Muscle of back (tissue), 11 donors: Measurements from ENCODE around the gene CUL4A. TPM values are rescaled to one million over a fixed set of nuclear protein-coding genes. Genes with fewer than 3 reads are reported as not detected.
A peak's percentile ranks its signal among the peaks of the same experiment; 100 is the strongest.
"Not testable (repeated sequence)": the region's sequence is repeated elsewhere in the genome, so short reads cannot be mapped to it uniquely, and the experiment has no call there.

Experiments
- DNase-seq, 3 donors: peaks; one replicate each; pipeline versions ENCODE4 v3.0.0 to v3.0.0-alpha.2; 2013
- polyA plus RNA-seq, 10 donors: library from polyadenylated mRNA; unstranded; fragments of 120-200 nt; gene quantifications; one replicate each; pipeline ENCODE4 v1.2.1, GENCODE V29; 2013; ENCODE audit not compliant: insufficient read length in 10 of 10

The CUL4A gene
- polyA plus RNA-seq, 10 donors = 53.9 to 86.4 (median 69.7) TPM

DNA sequence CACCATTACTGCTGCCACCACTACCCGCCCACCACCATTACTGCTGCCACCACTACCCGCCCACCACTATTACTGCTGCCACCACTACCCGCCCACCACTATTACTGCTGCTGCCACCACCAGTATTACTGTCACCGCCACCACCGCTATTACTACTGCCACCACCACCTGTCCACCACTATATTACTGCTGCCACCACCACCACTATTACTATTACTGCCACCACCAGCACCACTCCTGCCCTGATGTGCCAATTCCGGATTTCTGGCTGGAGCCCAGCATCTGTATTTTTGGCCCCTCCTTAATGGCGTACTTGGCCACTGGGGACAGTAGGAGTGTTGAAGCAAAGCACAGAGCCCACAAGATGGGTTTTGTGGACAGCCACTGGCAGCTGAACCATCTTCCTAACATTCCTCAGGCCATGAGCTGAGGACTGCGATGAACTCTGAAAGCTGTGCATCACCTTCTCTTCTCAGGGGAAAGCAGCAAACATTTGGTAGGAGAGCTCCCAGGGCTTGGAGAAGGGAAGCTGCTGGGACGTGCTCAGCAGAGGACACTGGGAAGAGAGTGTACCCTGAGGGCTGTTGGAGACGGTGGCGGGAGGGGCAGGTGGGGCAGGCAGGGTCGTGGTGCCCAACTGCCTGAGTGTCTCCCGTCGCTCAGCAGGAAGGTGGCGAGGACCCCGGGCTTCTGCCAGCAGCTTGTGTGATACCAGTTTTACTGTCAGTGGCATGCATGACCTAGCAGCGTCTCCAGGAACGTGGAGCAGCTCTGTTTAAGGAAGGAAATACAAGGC, 23.0 kb downstream of the CUL4A start:
- no peak for DNase-seq

DNA sequence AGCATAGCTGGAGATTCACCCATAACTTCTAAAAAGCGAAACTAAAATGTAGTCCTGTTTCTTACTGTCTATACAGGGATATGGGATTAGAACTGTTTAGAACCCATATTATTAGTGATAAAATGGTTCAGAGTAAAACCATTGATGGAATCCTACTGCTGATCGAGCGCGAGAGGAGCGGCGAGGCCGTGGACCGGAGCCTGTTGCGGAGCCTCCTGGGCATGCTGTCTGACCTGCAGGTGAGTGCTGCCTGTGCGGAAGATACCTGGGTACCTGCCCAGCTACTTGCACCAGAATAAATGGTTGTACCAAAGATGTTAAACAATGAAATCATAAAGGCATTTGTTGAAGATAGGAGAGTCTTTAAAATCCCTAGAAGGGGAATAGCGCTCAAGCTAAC, 23.7 kb downstream of the CUL4A start:
- DNase-seq = no peak

DNA sequence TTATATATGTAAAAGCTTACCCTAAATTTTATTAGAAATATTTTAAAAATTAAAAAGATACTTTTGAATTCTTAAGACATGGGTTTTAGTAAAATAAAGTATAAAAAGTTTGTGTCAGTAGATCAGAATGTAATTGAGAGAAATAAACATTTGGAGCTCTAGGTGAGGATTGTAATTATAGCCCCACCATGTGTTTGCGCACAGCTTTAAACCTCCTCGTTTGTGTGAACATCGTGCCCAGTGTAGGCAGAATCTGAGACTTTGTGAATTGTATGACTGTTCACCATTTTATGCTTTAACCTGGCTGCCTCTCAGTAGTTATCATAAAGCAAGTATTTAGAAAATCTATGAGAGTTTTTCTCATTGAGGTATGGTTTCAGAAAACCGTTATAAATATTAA, 29.1 kb downstream of the CUL4A start:
- DNase-seq = no peak

DNA sequence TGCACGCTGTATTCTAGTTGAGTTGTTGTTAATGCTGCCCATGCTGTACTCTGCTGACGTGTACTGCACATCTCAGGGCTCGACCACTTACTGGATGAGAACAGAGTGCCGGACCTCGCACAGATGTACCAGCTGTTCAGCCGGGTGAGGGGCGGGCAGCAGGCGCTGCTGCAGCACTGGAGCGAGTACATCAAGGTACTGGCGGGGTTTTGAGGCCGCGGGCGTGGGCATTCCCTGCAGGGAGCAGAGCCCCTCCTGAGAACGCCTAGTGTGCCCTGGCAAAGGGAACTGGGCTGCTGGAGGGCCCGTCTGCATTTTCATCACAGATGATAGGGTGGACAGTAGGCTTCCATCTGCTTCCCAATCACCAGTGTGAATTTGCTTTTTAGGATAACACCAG, 29.9 kb downstream of the CUL4A start:
- DNase-seq = no peak

DNA sequence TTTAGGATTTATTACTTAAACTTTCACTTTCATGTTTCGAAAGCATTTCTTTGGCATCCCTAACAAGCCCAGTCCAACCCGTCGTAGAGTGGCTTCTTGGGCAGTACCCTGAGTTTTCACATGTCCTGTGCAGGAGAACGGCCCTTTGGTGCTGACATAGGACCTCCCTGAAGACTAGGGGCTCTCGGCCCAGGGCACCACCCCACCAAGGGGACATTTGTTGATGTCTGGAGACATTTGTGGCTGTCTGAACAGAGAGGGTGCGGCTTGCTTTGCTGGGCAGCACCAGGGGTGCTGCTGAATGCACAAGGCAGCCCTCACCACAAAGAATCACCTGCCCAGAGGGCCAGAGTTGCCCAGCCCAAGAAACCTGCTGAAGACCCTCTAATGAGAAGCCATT, 30.6 kb downstream of the CUL4A start:
- no peak for DNase-seq

DNA sequence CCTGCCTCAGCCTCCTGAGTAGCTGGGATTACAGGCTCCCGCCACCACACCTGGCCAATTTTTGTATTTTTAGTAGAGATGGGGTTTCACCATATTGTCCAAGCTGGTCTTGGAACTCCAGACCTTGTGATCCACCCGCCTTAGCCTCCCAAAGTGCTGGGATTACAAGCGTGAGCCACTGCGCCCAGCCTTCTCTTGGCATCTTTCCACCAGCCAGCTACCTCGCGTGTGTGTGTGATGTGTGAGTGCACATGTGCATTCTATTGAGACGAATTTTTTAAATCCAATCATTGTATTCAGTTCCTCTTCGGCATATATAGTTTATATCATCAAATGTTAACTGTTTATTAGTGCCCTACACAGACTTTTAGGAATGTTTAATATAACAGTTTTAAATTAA, 32.2 kb downstream of the CUL4A start:
- not testable (repeated sequence) for DNase-seq

DNA sequence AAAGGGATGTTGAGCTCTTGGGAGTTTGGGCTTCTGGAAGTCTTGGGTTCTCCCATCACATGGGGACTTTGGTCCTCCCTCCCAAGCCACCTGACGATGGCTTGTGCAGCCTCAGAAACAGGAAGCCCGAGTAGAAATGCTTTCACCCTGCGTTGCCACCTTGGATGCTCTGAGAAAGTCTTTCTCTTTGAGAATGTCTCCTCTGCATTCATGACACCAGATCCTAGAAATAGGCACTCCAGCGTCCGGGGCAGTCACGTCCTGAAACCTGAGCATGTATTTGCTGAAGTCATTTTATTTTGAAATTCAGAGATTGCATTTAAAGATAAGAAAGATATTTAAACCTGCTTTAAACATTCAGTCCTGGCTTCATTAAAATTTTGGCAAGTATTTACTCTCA, 34.4 kb downstream of the CUL4A start:
- no peak for DNase-seq

DNA sequence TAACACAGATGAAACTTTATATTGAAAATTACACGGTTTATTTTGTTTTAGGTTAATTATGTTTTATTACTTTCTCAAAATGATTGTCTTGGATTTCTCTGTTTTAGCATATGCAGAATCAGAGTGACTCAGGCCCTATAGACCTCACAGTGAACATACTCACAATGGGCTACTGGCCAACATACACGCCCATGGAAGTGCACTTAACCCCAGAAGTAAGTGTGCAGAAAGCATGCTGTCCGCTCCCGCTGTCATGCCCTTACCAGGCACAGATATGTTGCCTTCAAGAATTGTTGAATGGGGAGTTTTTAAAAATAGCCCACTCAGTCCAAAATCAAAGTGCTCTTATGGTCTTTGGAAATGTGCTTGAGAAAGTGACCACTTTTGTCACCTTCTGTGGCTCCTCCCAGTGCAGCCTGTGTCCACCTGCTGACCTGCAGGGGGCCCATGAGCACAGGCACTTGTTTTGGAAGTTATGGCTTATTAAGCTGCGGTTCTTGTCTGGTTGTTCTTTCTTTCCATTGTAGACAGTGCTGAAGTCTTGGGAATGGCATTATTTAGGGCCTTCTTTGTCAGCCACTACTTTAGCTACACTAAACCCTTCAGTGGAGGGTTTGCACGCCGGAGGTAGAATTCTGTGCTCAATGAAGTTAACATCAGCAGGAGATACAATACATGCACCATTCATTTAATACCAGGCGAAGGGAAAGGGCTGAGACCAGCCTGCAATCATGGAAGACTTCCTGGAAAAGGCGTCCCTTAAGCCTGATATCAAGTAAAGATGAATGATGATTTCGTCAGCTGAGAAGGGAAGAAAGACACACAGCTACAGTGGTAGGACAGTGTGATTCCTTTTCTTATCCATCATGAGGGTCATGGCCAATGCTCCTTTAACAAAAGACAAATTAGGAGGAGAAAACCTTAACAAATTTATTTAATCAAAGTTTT, 36.7 kb downstream of the CUL4A start:
- no peak for DNase-seq

DNA sequence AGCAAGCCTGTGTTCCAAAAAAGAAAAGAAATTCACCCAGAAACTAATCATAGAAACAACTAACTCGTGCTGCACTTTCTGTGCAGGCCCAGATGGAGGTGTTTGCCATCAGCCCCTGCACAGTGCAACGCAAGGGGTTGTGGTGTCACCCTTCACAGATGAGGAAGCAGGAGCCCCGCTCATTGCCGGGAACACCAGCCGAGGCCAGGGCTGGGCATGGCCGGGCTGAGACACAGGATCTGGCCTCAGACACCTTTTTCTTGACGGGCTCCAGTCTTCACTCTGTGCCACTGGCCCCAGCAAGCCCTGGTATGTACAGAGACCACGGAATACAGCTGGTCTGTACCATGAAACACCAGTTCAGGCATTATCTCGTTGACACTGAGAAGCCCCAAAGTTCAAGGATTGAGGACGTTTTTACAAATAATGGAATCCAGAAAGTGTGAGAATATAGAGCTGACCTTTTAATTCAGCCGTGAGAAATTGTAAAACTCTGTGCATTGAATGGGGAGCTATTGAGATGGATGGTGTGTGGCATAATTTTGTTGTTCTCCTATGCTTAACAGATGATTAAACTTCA, 43.2 kb downstream of the CUL4A start:
- no peak for DNase-seq

DNA sequence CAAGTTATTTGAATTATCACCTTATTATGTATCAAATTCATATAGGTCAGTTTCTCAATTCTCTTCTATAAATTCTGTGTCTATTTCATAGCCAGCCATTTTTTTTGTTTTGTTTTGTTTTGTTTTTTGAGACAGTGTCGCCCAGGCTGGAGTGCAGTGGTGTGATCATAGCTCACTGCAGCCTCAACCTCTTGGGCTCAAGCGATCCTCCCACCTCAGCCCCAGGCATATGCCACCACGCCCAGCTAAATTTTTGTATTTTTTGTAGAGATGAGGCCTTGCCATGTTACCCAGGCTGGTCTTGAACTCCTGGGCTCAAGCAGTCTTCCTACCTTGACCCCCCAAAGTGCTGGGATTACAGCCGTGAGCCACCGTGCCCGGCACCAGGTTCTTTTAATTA, 48.5 kb downstream of the CUL4A start:
- DNase-seq = not testable (repeated sequence)

DNA sequence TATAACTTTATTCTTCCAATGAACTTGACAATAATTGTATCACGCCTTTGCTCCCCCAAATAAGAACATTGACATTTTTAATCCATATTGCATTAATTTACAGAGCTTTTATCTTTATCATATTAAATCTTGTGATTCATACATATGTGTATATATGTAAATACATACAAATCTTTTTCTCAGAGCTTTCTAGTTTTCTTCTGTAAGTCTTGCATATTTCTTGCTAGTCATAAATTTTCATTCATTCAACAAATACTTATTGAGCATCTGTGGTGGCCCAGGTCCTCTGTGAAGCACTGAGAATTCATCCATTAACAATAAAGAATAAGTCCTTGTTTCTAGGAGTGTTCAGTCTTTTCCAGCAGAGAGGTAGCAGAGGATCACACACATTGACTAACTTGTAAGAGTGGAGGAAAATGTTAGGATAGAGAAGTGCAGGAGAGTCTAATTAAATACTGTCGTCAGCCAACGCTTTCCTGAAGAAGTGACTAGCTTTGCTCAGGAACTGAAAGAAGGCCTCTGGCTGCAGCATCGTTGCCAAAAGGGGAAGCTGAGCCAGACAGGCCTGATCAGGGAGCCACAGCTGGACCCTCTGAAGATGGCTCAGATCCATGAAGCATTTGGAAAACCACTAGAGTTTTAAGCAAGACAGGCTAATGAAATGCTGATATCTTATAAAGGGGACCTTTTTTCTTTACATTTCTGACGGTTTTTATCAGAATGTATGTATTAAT, 49.1 kb downstream of the CUL4A start:
- peak in 1 of 3 donors; percentile 4 for DNase-seq

DNA sequence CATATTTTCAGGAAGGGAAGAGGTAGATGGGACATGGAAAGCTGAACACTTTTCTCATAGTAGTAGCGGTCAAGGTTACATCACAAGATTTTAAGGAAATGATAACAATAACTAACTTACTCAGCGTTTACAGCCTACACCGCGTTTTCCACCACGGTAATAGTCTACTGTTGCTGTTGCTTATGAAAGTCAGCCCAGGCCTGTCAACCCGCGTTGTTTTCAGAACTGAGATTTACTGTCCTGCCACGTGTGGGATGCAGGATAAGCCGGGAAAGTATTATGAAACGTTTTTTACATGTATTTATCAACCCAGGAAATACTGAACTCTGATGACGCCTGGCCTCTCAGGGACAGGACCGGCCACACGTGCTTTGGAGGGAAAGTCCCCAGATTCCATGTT, 51.6 kb downstream of the CUL4A start:
- no peak for DNase-seq

DNA sequence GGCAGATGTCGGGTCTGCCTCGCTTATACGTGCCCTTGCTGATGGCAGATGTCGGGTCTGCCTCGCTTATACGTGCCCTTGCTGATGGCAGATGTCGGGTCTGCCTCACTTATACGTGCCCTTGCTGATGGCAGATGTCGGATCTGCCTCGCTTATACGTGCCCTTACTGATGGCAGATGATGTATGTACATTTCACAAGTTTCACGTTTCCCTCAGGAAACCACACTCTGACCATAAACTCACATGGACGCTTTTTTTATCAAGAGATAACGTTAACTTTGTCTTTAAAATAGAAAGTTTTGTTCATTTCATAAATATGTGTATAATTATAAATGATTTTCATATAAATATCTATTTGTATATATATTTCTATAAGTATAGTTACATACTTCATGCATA, 53.6 kb downstream of the CUL4A start:
- not testable (repeated sequence) for DNase-seq

DNA sequence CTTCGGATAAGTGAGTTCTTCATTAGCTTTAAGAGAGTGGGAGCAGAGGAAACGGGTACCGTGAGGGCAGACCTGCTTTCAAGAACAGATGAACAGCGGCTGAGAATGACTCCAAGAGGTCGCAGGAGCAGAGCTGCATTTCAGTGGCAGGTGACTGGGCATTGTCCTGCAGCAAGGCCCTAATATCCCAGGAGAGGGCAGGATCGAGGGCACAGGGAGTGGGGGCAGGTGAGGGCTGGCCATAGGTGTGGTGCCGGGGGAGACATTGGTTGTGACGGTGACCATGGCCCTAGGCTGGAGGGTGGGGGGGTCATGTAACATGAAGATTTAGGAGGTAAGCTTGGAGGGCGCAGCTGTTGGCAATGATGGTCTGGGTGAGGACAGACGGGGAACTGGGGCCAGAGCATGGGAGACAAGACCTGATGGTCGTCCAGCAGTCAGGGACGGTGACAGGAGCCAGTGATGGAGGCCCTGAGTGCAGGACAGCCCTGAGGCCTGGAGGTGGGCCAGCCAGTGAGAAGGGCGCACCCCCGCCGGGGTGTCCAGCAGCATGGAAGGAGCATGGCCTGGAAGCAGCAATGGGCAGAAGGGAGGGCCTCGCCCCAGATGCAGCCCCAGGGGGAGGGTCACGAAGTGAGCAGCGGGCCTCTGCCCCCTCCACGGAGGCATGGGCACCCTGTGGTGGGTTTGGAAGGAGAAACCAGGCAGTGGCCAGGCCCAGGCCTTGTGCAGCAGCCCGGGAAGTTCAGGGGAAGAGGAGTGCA, 58.4 kb downstream of the CUL4A start:
- no peak for DNase-seq

DNA sequence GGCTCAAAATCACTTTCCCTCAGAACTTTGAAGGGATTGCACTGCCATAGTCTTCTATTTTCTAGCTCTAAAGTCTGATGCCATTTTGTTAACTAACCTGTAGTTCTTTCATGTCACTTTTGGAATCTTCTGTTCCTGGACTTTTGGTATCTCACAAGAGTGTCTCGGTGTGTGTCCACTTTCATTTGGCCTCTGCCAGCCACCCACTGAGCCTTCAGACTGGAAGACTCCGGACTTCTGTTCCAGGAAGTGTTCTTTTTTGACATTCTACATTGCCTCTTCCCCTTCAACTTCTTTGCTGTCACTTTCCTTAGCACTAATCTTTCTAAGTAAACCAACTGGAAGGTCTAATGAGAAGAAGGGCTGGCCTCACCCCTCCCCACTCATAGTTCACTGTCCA, 62.6 kb downstream of the CUL4A start:
- no peak for DNase-seq

DNA sequence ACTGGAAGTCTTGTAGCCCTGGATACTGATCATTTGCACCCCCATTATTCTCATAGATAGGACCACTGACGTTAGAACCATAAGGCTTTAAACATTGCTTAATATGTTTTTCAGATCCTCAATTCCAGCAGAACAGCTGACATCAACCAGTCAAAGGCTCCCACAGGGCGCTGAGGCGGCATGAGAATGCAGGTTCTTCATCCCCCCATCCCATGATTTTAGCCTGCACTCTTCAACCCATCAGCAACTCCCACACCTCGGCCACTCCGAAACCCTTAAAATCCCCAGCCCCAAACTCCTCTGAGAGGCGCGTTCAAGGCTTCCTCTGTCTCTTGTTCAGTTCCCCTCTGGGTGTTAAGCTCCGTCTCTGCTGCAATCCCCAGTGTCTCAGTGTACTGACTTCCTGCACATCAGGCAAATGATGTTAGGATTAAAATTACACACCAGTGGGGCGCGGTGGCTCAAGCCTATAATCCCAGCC, 63.3 kb downstream of the CUL4A start:
- DNase-seq = no peak

DNA sequence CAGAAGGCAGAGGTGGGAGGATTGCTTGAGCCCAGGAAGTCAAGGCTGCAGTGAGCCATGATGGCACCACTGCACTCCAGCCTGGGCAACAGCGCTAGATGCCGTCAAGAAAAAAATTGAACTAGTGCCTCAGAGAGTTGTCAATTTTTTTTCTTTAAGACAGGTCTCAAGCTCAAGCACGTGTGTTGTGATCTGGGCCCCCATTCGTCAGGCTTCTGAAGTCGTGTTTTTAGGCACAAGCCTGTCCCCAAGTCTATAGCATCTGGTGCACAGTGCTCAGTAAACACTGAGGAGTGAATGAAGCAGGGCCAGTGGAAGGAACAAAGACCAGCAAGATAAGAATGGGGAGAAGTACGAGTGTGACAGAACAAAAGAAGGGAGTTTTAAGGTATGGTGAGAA, 63.9 kb downstream of the CUL4A start:
- no peak for DNase-seq

DNA sequence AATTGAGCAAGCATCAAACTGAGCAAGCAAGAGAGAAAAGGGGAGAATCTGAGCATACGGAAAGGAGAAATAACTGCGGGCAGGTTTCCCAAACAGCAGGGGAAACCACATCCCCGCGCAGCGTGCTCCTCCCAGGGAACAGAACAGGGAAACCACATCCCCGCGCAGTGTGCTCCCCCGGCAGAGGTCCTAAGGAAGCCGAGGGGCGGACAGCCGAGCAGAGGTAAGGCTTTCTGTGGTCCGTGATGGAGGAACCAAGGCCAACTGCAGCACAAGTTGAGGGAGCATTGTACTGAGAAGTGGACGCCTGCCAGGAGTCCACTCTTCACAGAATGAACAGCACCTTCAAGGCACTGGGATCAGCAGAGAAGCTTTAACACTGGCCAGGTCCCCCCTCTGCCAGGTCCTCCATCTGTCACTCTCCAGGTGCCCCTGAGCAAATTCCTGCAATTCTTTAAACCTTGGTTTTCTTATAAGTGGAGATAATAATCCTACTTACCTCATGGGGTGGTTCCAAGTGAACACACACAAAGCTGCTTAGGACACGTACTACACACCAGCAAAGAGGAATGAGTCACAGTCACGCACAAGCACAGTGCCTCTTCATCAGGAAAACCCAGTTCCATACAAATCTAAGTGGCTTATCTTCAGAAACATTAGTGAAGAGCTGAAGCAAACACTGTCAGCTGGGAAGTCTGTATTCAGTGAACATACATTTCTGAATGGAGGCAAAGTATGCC, 64.6 kb downstream of the CUL4A start:
- no peak for DNase-seq

DNA sequence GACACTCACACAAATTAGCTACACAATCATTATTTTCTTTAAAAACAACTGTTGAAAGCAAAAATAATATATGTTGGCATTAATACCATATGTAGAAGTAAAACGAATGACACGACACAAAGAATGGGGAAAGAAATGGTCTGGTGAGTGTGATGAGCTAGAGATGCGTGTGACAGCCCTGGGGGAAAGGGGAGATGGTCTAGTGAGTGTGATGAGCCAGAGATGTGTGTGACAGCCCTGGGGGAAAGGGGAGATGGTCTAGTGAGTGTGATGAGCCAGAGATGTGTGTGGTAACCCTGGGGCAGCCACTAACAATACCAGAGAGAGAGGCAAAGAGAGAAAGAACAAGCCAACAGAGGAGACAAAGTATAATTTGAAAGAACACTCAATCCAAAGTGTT, 65.3 kb downstream of the CUL4A start:
- DNase-seq = no peak

DNA sequence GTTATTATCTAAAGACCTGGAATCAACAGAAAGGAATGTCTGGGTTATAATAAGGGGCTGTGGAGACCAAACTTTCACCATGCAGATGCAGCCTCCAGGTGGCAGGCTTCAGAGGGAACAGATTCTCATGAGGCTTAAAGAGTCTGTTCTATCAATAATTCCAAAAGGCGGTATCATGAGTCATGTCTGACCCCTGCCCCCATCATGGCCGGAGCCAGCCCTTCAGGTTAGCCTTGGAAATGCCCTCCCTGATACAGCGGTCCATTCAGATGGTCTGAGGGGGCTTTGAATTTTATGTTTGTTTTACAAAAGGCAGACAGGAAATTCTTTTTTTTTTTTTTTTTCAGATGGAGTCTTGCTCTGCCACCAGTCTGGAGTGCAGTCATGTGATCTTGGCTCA, 66.0 kb downstream of the CUL4A start:
- no peak for DNase-seq
